A673 (cell line): ENCODE measurements around the gene IL26. TPM values are rescaled to one million over a fixed set of nuclear protein-coding genes. Genes with fewer than 3 reads are reported as not detected.

ENCODE experiments used
- BruUV-seq: library from RNA; stranded (reverse); fragments of 400-500 nt; replicated peaks from 2 replicates; lab custom pipeline; 2021; lab: Mats Ljungman, UMichigan
- CTCF ChIA-PET: fragments of 300-600 bp; sonication (Branson Sonifier 250); formaldehyde crosslinking; loops from one replicate; lab custom pipeline; 2022; ENCODE audit warnings: antibody characterized with exemption; lab: Charles Lee
- POLR2A ChIA-PET: fragments of 300-600 bp; sonication (Branson Sonifier 250); formaldehyde crosslinking; loops from one replicate; lab custom pipeline; 2022; ENCODE audit warnings: antibody characterized with exemption; ENCODE audit not compliant: low non-redundant PET; lab: Charles Lee
- DNase-seq: peaks from one replicate; pipeline ENCODE4 v3.0.0-alpha.2; 2015; ENCODE audit warnings: low spot score
- H3K27ac ChIP-seq: fragments of 200-600 bp; sonication (generic); 2 replicates; pipeline ENCODE4 v1.5.1; 2016; ENCODE audit warnings: mixed run types, low read depth, mild to moderate bottlenecking, mixed read lengths, antibody characterized with exemption, low read length; ENCODE audit not compliant: poor library complexity, severe bottlenecking
- H3K27me3 ChIP-seq: fragments of 200-600 bp; sonication (generic); replicated peaks from 2 replicates; pipeline ENCODE4 v1.6.1; 2017; ENCODE audit warnings: mixed run types, low read depth, mild to moderate bottlenecking, mixed read lengths, antibody characterized with exemption, low read length; ENCODE audit not compliant: insufficient read depth, poor library complexity
- H3K36me3 ChIP-seq: fragments of 200-600 bp; sonication (generic); 2 replicates; pipeline ENCODE4 v1.6.1; 2016; ENCODE audit warnings: mixed run types, mild to moderate bottlenecking, mixed read lengths, antibody characterized with exemption, low read length; ENCODE audit not compliant: insufficient read depth, poor library complexity, severe bottlenecking
- H3K4me1 ChIP-seq: fragments of 200-600 bp; sonication (generic); 2 replicates; pipeline ENCODE4 v1.6.1; 2017; ENCODE audit warnings: mixed run types, mild to moderate bottlenecking, mixed read lengths, antibody characterized with exemption, low read length; ENCODE audit not compliant: insufficient read depth, poor library complexity, severe bottlenecking
- H3K4me3 ChIP-seq: fragments of 200-600 bp; sonication (generic); 2 replicates; pipeline ENCODE4 v1.5.1; 2016; ENCODE audit warnings: low read depth, mixed run types, mild to moderate bottlenecking, mixed read lengths, low read length; ENCODE audit not compliant: poor library complexity, severe bottlenecking
- H3K9me3 ChIP-seq: fragments of 200-600 bp; sonication (generic); 2 replicates; pipeline ENCODE4 v1.6.1; 2016; ENCODE audit warnings: mixed run types, low read depth, mild to moderate bottlenecking, mixed read lengths, antibody characterized with exemption, low read length; ENCODE audit not compliant: poor library complexity, severe bottlenecking
- EZH2 ChIP-seq: fragments of 200-600 bp; sonication (generic); IDR thresholded peaks from 2 replicates; pipeline ENCODE4 v1.6.1; 2017; ENCODE audit warnings: borderline replicate concordance, low read depth, mild to moderate bottlenecking, mixed read lengths, antibody characterized with exemption, low read length; ENCODE audit not compliant: poor library complexity, severe bottlenecking
- intact Hi-C: fragments of 100-400 bp; cut with micrococcal nuclease; formaldehyde crosslinking; loops from one replicate; pipeline ENCODE4 v1.10.0; 2022; ENCODE audit not compliant: unreplicated experiment
- total RNA-seq: library from RNA; stranded (reverse); gene quantifications from 2 replicates; pipeline ENCODE4 v1.2.3, GENCODE V29; 2021
- TF ChIP-seq, protein P1 (sequence below): fragments of 300-800, 200-600 bp; sonication (generic); conservative IDR thresholded peaks from 2 replicates; pipeline ENCODE4 v1.5.1; 2017; ENCODE audit warnings: low read depth, mild to moderate bottlenecking, antibody characterized with exemption, low read length, moderate library complexity, mixed read lengths

IL26 gene
- total RNA-seq, 1 experiment from 2014 or later = not detected

DNA sequence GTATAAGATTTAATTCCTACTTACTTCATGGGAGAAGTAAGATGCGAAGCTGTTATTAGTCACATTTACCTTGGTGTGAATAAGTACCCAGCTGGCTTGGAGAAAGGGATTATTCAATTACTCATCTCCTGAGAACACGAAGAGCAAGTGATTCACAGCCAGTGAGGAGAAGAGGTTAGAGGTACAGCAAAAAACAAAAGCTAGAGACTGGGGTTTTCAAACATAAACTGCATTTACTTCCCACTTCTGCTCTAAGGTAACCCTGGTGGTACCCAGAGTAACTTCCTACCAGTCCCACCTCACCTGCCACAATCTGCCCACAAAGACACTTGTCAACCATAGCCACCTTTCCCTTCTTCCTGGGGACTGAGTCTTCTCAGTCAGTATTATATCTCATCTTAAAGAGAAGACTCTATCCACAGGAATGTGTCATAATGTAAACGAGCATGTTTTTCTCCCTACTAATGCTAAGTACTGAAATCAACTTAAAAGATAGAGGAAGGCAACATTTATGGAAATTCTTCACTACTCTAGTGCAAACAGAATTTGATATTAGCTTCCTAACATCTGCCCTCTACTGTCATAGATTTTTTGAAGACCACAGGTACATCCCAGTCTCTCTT lies 33.8 kb upstream of the IL26 start:
- intact Hi-C loops = no loop called here
- POLR2A ChIA-PET = no interaction called here
- Histone ChIP-seq H3K4me1 (no peaks in the 10 kb centered on the region), H3K4me3 (no peak overlapping the region), H3K27ac (no peak overlapping the region), H3K27me3 (peaks cover 24% of the 10 kb centered on the region), H3K36me3 (no peaks in the 10 kb centered on the region), H3K9me3 (no peaks in the 10 kb centered on the region)
- BruUV-seq = no TSS peak
- no peak for DNase-seq
- CTCF ChIA-PET = no interaction called here
- TF ChIP-seq EZH2 = no peak
- TF ChIP-seq, protein P1, sequence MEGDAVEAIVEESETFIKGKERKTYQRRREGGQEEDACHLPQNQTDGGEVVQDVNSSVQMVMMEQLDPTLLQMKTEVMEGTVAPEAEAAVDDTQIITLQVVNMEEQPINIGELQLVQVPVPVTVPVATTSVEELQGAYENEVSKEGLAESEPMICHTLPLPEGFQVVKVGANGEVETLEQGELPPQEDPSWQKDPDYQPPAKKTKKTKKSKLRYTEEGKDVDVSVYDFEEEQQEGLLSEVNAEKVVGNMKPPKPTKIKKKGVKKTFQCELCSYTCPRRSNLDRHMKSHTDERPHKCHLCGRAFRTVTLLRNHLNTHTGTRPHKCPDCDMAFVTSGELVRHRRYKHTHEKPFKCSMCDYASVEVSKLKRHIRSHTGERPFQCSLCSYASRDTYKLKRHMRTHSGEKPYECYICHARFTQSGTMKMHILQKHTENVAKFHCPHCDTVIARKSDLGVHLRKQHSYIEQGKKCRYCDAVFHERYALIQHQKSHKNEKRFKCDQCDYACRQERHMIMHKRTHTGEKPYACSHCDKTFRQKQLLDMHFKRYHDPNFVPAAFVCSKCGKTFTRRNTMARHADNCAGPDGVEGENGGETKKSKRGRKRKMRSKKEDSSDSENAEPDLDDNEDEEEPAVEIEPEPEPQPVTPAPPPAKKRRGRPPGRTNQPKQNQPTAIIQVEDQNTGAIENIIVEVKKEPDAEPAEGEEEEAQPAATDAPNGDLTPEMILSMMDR = no peak

GRCh38 chr12:68253504-68253903 lies 27.9 kb upstream of the IL26 start, which contains the start of gene IL22:
Gene IL22, minus strand, starts transcription at chr12:68253604. Its CDS starts 156 bp downstream, at chr12:68253448.
- Histone ChIP-seq H3K4me1 (no peaks in the 10 kb centered on the region), H3K36me3 (no peaks in the 10 kb centered on the region), H3K27me3 (peaks cover 14% of the 10 kb centered on the region), H3K4me3 (no peak within 1 kb of the TSS), H3K27ac (no peak within 1 kb of the TSS), H3K9me3 (no peaks in the 10 kb centered on the region)
- no TSS peak for BruUV-seq
- ChIA-PET CTCF (no interaction called here), POLR2A (no interaction called here)
- DNase-seq = no peak
- TF ChIP-seq, protein P1 = no peak
- no peak for TF ChIP-seq EZH2
- intact Hi-C loops = no loop called here

- intact Hi-C loops = no loop called here
- Histone ChIP-seq H3K4me1 (no peaks in the 10 kb centered on the region), H3K9me3 (peaks cover 6% of the 10 kb centered on the region), H3K4me3 (no peak overlapping the region), H3K27ac (no peak overlapping the region), H3K27me3 (peaks cover 14% of the 10 kb centered on the region), H3K36me3 (no peaks in the 10 kb centered on the region)
- ChIA-PET CTCF (no interaction called here), POLR2A (no interaction called here)
- BruUV-seq = no TSS peak
- no peak for TF ChIP-seq EZH2
- TF ChIP-seq, protein P1 = no peak
- no peak for DNase-seq
These were observed 26.5 kb upstream of the IL26 start for GRCh38 chr12:68252077-68252476.
